HG03457 (cell line): ENCODE measurements around the gene LSP1.
"Not testable (repeated sequence)": the region's sequence is repeated elsewhere in the genome, so short reads cannot be mapped to it uniquely, and the experiment has no call there.

Experiments
- ATAC-seq: cut with Tn5 transposase; IDR thresholded peaks from one replicate; pipeline ENCODE4 v1.9.1; 2021; ENCODE audit warnings: moderate number of reproducible peaks; ENCODE audit not compliant: unreplicated experiment

Gene LSP1

DNA sequence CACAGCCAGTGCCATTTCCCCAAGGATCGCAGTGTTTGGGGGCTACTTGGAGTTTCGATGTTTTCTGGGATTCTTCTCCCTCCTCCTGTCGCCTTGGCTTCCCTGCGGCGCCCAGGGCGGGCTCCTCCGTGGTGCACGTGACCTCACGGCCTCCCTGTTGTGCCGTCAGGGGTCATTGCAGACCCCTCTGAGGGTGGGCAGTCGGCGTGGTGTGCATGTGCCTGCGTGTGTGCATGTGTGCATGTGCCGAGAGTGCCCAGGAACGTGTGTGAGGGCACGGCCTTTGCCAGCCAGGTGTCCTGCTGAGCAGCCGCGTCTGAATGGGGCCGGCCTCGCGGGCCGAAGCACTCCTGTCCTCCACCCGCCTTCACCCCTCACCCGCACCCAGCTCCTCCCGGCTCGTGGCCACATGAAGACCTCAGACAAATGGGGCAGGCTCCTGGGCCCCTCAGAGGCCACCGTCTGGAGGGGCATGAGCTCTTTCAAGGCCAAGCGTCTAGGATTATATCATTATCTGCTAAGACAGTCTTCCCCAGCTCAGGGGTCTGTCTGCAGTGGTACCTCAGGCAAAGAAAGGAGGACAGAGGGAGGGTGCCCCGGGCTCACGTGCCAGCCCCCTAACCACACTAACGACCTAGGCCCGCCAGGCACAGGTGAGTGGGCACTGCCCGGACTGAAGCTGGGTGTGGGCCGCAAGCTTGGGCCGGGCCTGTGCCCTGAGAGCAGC is 84.9 kb downstream of the LSP1 start:
- ATAC-seq: no peak

DNA sequence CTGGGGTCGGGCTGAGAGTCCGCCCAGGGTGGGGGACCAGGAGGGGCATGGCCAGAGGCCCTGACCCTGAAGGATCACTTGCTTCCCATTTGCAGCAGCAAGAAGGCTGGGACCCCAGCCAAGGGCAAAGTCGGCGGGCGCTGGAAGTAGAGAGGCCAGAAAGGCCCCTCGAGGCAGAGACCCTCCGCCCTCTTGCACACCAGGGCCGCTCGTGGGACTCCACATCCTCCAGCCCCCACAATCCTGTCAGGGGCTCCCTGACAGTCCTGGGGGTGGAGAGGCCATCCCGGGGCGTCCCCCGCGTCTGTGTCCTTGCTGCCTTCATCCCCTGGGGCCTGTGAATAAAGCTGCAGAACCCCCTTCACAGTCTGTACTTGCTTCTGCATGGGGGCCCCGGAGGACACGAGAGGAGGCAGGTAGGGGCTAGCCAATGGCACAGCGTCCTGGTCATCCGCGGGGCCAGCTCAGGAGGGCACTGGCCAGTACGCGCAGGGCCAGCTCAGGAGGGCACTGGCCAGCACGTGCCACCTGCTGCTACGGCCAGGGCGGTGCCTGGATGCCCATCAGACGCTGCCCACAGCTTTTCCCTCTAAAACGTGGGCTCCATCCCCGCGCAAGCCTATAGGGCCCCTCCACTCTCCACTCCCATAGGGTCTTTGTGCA is 85.6 kb downstream of the LSP1 start:
- ATAC-seq: no peak

DNA sequence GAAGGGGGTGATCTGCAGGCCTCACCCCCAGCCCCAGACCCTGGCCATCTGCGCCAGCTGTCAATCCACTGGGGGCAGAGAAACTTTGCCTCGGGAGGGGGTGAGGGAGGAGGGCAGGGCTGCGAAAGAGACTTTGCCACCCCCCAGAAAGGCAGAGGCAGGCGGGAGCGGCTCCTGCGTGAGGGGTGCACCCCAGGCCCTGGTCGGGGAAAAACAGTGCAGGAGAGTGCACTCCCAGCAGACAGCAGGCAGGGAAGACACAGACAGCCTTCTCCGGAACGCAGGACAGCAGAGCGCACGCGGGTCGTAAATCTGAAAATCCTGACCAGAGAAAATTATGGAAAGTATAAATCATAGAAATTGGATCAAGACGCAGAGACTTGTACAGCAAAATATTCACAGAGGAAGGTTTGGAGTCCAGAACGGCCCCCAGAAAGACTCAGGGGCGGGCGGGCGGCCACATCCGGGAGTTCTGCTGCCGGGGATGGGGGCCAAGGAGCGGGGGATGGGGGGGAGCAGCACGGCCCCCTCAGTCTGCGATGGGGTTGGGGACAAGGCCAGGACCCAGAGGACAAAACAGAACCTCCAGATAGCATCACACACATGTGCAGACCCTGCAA is 86.2 kb downstream of the LSP1 start:
- no peak for ATAC-seq

DNA sequence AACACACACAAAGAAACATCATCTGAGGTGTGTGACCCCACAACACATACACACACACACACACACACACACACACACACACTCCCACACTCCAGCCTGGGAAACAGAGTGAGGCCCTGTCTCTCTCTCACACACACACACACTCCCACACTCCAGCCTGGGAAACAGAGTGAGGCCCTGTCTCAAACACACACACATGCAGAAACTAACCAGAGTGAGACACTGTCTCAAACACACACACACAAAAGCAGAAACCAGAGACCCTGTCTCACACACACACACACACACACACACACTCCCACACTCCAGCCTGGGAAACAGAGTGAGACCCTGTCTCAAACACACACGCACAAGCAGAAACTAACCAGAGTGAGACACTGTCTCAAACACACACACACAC is 86.9 kb downstream of the LSP1 start:
- not testable (repeated sequence) for ATAC-seq
